Inferior parietal cortex (tissue), 1 donor: ENCODE measurements around the gene CFHR2.

ENCODE experiments used
- DNase-seq: peaks from one replicate; pipeline ENCODE4 v3.0.0-alpha.2; 2016; ENCODE audit errors: extremely low spot score

CFHR2 gene

GRCh38 chr1:197001828-197002227 lies 58.3 kb downstream of the CFHR2 start:
- no peak for DNase-seq

GRCh38 chr1:197003132-197003531 lies 59.6 kb downstream of the CFHR2 start:
- no peak for DNase-seq

- no peak for DNase-seq
Observed at GRCh38 chr1:197008861-197009260, 65.3 kb downstream of the CFHR2 start.
